ENCODE results near the gene HOXA6. TPM values are rescaled to one million over a fixed set of nuclear protein-coding genes. Genes with fewer than 3 reads are reported as not detected.

HOXA6 gene
- total and polyA plus RNA-seq, 2 donors from 2014 or later = 1.1 to 22.0 TPM

DNA sequence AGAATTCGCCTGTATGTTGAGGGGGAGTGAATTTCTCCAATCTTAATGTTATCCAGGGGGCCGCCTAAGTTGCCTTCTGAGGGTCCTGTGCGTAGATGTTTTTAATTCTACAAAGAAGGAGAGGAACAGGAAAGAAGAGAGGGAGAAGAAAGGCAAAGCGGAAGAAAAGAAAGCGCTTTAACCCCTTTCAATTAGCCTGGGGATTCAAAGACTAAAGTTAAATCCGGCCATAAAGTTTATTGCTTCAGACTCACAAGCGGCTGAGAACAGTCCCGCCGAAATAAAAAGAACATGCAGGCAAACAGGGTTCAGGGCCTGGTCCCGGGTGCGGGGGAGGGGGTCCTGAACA is 8.6 kb downstream of the HOXA6 start:
- H3K4me1 ChIP-seq (ENCODE audit: control insufficient read depth in 2 of 3, insufficient read depth in 2 of 3, low read depth in 1 of 3, low read length in 3 of 3) = peaks cover 9 to 33% (median 16%) of the 10 kb centered on the region in 3 donors
- H3K4me3 ChIP-seq (ENCODE audit: low read length in 3 of 3) = peak overlapping the region in 2 of 3 donors; percentile 37 to 89
- no peaks in the 10 kb centered on the region for H3K27me3 ChIP-seq (ENCODE audit: control insufficient read depth, insufficient read depth, low read length)
- FAIRE-seq (no peak), DNase-seq (peak in 1 of 5 donors; percentile 79)
- no peaks in the 10 kb centered on the region for H3K9me3 ChIP-seq (ENCODE audit: control insufficient read depth in 2 of 3, insufficient read depth in 1 of 3, low read length in 3 of 3)
- H3K9ac ChIP-seq (ENCODE audit: low read length in 3 of 3) = peak overlapping the region; percentile 15 to 97 (median 28)
- H3K36me3 ChIP-seq (ENCODE audit: control insufficient read depth in 2 of 3, insufficient read depth in 3 of 3, low read length in 3 of 3) = peaks cover 2 to 16% (median 7%) of the 10 kb centered on the region in 3 donors
- TF ChIP-seq, protein P1, sequence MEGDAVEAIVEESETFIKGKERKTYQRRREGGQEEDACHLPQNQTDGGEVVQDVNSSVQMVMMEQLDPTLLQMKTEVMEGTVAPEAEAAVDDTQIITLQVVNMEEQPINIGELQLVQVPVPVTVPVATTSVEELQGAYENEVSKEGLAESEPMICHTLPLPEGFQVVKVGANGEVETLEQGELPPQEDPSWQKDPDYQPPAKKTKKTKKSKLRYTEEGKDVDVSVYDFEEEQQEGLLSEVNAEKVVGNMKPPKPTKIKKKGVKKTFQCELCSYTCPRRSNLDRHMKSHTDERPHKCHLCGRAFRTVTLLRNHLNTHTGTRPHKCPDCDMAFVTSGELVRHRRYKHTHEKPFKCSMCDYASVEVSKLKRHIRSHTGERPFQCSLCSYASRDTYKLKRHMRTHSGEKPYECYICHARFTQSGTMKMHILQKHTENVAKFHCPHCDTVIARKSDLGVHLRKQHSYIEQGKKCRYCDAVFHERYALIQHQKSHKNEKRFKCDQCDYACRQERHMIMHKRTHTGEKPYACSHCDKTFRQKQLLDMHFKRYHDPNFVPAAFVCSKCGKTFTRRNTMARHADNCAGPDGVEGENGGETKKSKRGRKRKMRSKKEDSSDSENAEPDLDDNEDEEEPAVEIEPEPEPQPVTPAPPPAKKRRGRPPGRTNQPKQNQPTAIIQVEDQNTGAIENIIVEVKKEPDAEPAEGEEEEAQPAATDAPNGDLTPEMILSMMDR (IDR thresholded peaks at IDR 0.05; ENCODE audit: borderline replicate concordance, extremely low read depth, insufficient read depth) = no peak
- peak overlapping the region; percentile 76 to 97 for H3K27ac ChIP-seq (ENCODE audit: low read depth in 2 of 2, low read length in 2 of 2)
- intact Hi-C loops (cut with DNase I) = no loop called here

DNA sequence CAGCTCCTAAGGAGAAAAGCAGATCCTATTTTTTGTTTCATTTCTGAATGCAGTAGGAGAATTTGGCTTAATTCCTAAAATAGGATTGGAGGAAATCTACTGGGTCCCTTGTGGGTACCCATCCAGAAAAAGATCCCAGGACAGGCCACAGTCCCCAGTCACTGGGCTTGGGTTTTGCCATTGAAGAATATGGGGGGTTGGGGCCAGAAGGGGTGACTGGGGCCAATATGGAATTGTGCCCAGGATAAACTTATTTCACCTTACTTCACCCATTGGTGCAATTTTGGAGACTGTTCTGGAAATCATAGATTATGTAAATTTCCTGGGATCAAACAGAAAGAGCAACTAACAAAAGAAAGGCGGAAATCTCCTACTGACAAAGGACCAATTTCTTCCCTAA is 9.1 kb downstream of the HOXA6 start:
- Histone ChIP-seq H3K4me1 (ENCODE audit: control insufficient read depth in 2 of 3, insufficient read depth in 2 of 3, low read depth in 1 of 3, low read length in 3 of 3) (peaks cover 9 to 37% (median 20%) of the 10 kb centered on the region in 3 donors), H3K27me3 (ENCODE audit: control insufficient read depth, insufficient read depth, low read length) (no peaks in the 10 kb centered on the region), H3K36me3 (ENCODE audit: control insufficient read depth in 2 of 3, insufficient read depth in 3 of 3, low read length in 3 of 3) (peaks cover 2 to 16% (median 7%) of the 10 kb centered on the region in 3 donors), H3K27ac (ENCODE audit: low read depth in 2 of 2, low read length in 2 of 2) (peak overlapping the region; percentile 76 to 97), H3K4me3 (ENCODE audit: low read length in 3 of 3) (peak overlapping the region in 1 of 3 donors; percentile 89), H3K9me3 (ENCODE audit: control insufficient read depth in 2 of 3, insufficient read depth in 1 of 3, low read length in 3 of 3) (no peaks in the 10 kb centered on the region), H3K9ac (ENCODE audit: low read length in 3 of 3) (peak overlapping the region; percentile 15 to 97 (median 41))
- no peak for FAIRE-seq
- intact Hi-C loops (cut with DNase I) = no loop called here
- TF ChIP-seq, protein P1 (IDR thresholded peaks at IDR 0.05; ENCODE audit: borderline replicate concordance, extremely low read depth, insufficient read depth) = no peak
- peak in 1 of 5 donors; percentile 51 for DNase-seq

DNA sequence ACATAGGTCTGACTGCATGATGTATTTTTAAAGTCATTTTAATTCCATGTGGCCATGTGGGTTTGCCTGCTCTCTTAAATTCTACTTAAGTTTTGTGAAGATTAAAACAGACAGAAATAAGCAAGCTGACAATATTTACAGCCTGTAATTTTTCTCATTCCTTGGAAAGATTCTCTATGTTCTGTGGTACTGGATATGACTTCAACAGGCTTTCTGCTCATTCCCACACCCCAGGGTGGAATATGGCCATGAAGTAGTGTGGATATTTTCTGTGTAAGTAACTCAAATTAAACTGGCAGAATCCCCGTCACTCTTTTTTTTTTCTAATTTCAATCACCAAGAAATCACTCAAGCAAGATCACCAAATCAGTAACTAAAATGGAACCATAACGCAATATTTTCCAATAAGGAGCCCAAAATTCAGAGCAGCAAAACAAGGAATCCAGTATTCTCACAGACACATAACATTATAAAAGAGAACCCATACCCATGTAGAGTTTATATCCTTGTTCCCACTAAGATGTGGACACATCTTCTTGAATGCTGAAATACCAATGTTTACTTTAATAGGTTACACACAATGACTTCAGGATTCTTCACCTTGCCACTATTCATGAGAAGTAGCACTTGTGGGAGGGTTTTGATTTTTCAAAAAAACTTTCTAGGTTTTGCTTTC is 9.8 kb downstream of the HOXA6 start:
- Histone ChIP-seq H3K4me1 (ENCODE audit: control insufficient read depth in 2 of 3, insufficient read depth in 2 of 3, low read depth in 1 of 3, low read length in 3 of 3) (peaks cover 9 to 44% (median 26%) of the 10 kb centered on the region in 3 donors), H3K27me3 (ENCODE audit: control insufficient read depth, insufficient read depth, low read length) (no peaks in the 10 kb centered on the region), H3K27ac (ENCODE audit: low read depth in 2 of 2, low read length in 2 of 2) (peak overlapping the region; percentile 76 to 97), H3K4me3 (ENCODE audit: low read length in 3 of 3) (peak overlapping the region in 2 of 3 donors; percentile 30 to 89), H3K9ac (ENCODE audit: low read length in 3 of 3) (peak overlapping the region; percentile 12 to 97 (median 41)), H3K36me3 (ENCODE audit: control insufficient read depth in 2 of 3, insufficient read depth in 3 of 3, low read length in 3 of 3) (peaks cover 2 to 14% (median 7%) of the 10 kb centered on the region in 3 donors), H3K9me3 (ENCODE audit: control insufficient read depth in 2 of 3, insufficient read depth in 1 of 3, low read length in 3 of 3) (no peaks in the 10 kb centered on the region)
- DNase-seq = peak in 1 of 5 donors; percentile 58
- FAIRE-seq = no peak
- intact Hi-C loops (cut with DNase I) = no loop called here
- TF ChIP-seq, protein P1 (IDR thresholded peaks at IDR 0.05; ENCODE audit: borderline replicate concordance, extremely low read depth, insufficient read depth) = no peak

All from kidney (tissue), 14 donors.